ENCODE results near the gene PRDM16.

- no peak for TF ChIP-seq RARB (CRISPR knock-in tag; IDR thresholded peaks at IDR 0.05)
- no peak for TF ChIP-seq ARNTL (CRISPR knock-in tag; IDR thresholded peaks at IDR 0.05; ENCODE audit: borderline replicate concordance, low read depth)
- TF ChIP-seq PATZ1 (CRISPR knock-in tag; IDR thresholded peaks at IDR 0.05; ENCODE audit: borderline replicate concordance), result no peak
- no peak for TF ChIP-seq ZNF70 (CRISPR knock-in tag; IDR thresholded peaks at IDR 0.05)
- no peak for TF ChIP-seq OSR1 (CRISPR knock-in tag; IDR thresholded peaks at IDR 0.05)
Measured at GRCh38 chr1:3387401-3387800, 318.4 kb downstream of the PRDM16 start.
